Pons (tissue), 1 donor: ENCODE measurements around the gene CDH23.
A peak's percentile ranks its signal among the peaks of the same experiment; 100 is the strongest.

ENCODE experiments used
- DNase-seq: peaks from one replicate; pipeline ENCODE4 v3.0.0-alpha.2; 2016; ENCODE audit warnings: low spot score

CDH23 gene

GRCh38 chr10:71802235-71802634, 405.5 kb downstream of the CDH23 start:
- DNase-seq: no peak

DNA sequence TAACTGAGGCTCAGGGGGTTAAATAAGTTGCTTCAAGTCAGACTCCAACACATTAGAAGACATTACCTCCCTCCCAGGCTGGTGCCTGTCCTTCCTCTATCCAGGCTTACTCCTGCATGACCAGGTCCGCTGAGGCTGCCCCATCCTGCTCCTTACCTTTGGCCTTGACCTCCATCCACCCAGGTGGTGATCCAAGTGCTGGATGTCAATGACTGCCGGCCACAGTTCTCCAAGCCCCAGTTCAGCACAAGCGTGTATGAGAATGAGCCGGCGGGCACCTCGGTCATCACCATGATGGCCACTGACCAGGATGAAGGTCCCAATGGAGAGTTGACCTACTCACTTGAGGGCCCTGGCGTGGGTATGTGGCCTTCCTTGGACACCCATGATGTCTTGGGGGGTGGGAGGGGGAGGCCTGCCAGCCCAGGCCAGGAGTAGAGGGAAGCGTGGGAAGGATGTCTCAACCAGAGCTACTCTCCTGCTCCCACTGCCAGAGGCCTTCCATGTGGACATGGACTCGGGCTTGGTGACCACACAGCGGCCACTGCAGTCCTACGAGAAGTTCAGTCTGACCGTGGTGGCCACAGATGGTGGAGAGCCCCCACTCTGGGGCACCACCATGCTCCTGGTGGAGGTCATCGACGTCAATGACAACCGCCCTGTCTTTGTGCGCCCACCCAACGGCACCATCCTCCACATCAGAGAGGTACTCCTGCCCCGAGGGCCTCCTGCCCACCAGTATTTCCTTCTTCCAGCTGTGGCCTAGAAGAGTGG, 406.2 kb downstream of the CDH23 start:
- no peak for DNase-seq

GRCh38 chr10:71804077-71804476, 407.4 kb downstream of the CDH23 start:
- peak; percentile 91 for DNase-seq

- DNase-seq: no peak
These were observed 409.3 kb downstream of the CDH23 start for GRCh38 chr10:71805776-71806703.

DNA sequence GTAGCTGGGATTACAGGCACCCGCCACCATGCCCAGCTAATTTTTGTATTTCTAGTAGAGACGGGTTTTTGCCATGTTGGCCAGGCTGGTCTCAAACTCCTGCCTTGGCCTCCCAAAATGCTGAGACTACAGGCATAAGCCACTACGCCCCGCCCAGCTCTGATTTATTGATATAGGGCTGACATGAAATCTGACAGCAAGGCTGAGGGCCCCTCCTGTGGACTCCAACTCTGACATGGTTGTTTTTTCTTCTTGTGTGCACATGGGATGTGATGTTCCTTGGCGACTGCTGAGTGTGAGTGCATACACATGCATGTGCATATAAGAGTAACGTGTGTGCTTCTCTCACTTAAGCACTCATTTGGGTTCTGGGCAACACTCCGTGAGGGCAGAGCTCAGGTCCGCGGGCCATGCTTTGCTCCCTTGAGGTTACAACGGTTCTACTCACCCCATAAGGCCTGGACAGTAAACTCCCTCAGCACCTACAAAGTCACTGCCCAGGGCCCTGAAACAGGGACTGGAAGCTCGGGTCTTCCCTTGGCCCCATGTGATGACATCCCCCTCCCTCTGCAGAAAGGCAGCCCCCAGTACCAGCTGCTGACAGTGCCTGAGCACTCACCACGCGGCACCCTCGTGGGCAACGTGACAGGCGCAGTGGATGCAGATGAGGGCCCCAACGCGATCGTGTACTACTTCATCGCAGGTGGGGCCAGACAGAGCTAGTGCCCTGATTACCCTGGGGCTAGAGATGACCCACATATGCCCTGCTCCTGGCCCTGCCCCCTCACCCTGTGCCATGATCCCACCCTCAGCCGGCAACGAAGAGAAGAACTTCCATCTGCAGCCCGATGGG, 410.2 kb downstream of the CDH23 start:
- no peak for DNase-seq

- no peak for DNase-seq
These were observed 411.1 kb downstream of the CDH23 start for GRCh38 chr10:71807557-71808510.

DNA sequence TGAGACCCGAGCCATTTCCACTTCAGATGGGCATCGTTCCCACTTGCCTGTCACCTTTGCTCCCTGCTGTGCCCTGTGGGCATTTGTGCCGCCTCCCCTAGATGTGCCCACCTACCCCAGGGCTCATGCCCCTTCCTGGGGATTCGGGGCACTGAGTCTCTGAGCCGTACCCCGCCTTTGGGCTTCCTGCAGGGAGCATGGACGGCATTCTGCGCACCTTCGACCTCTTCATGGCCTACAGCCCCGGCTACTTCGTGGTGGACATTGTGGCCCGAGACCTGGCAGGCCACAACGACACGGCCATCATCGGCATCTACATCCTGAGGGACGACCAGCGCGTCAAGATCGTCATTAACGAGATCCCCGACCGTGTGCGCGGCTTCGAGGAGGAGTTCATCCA, 412.9 kb downstream of the CDH23 start:
- no peak for DNase-seq

DNA sequence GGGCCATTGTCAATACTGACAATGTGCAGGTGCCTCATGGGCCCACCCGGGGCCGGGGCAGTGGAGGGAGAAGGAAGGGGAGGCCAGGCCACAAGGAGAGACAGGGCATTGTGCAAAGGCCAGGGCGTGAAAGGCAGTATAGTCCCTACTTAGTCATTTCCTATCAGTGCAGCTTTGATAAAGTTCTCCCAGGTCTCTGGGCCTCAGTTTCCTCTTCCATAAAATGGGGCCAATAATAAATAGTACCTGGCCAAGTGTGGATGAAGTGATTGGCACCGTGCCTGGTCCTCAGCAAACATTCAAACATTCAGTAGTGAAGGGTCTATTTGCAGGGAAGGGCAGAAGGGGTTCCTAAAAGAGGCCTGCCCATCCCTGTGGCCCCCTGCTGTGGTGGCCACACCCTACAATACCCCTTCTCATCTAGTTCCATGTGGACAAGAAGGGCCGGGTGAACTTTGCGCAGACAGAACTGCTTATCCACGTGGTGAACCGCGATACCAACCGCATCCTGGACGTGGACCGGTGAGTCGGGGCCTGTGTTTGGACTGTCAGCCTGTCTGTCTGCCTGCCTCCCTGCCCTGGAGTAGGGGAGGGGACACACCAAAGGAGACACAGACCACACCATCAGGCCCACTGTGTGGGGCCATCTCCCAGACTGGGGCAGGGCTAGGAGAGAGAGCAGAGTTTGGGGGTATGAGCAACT, 413.5 kb downstream of the CDH23 start:
- no peak for DNase-seq

- DNase-seq: no peak
These were observed 414.6 kb downstream of the CDH23 start for GRCh38 chr10:71811351-71811750.

- DNase-seq: peak; percentile 63
These were observed 415.5 kb downstream of the CDH23 start for GRCh38 chr10:71812016-71812912.

DNA sequence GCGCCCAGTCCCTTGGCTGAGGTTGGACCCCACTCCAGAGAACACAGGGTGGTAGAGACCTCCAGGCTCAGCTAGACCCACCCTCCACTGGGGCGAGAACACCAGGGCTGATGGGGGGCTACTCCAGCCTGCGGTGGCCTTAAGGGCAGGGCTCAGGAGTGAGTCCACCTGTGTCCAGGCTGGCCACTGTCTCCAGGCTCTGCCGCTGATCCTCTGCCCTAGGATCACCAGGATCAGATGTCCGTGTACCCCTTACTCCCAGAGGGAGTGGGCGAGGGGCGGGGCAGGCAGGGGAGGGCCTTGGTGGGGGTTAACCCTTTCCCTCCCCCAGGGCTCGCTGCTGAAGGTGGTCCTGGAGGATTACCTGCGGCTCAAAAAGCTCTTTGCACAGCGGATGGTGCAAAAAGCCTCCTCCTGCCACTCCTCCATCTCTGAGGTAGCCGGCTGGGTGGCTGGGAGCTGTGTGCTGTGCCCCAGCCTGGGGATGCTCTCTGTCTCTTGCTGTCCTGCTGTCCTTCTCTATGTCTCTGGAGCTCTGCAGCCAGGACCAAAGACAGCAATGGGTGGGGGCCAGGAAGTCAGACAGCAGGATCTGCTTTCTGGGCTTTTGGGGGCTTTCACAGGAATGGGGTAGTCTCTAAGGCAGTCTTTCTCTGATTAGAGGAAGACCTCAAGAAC, 416.3 kb downstream of the CDH23 start:
- DNase-seq: no peak

DNA sequence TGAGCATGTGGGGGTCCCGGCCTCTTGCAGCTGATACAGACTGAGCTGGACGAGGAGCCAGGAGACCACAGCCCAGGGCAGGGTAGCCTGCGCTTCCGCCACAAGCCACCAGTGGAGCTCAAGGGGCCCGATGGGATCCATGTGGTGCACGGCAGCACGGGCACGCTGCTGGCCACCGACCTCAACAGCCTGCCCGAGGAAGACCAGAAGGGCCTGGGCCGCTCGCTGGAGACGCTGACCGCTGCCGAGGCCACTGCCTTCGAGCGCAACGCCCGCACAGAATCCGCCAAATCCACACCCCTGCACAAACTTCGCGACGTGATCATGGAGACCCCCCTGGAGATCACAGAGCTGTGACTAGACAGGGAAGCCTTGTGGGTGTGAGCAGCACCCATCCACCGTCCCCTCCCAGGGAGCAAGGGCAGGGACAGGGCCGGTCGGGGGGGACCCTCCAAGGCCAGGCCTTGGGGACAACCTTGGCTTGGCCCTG, 418.2 kb downstream of the CDH23 start:
- DNase-seq: no peak

GRCh38 chr10:71815515-71816130, 418.9 kb downstream of the CDH23 start:
- DNase-seq: no peak

DNA sequence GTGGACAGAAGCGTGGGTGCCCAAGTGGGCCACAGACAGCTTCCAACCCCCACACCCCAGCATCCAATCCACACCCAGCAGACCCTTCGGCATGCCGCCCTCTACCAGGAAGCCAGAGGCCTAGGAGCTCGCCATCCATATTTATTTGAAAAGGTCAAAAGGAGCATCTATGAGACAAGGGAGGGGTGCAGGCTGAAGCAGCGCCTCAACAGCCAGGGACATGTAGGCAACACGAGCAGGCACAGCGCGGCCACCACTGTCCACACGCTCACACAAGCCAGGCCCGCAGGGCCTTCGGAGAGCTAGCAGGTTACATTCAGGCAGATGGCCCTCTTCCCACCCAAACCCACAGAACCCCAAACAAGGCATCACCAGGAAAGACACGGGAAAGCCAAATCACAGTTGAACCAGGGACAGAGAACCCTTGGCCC, 419.7 kb downstream of the CDH23 start:
- no peak for DNase-seq

- peak; percentile 48 for DNase-seq
These were observed 420.4 kb downstream of the CDH23 start for GRCh38 chr10:71816936-71817618.

DNA sequence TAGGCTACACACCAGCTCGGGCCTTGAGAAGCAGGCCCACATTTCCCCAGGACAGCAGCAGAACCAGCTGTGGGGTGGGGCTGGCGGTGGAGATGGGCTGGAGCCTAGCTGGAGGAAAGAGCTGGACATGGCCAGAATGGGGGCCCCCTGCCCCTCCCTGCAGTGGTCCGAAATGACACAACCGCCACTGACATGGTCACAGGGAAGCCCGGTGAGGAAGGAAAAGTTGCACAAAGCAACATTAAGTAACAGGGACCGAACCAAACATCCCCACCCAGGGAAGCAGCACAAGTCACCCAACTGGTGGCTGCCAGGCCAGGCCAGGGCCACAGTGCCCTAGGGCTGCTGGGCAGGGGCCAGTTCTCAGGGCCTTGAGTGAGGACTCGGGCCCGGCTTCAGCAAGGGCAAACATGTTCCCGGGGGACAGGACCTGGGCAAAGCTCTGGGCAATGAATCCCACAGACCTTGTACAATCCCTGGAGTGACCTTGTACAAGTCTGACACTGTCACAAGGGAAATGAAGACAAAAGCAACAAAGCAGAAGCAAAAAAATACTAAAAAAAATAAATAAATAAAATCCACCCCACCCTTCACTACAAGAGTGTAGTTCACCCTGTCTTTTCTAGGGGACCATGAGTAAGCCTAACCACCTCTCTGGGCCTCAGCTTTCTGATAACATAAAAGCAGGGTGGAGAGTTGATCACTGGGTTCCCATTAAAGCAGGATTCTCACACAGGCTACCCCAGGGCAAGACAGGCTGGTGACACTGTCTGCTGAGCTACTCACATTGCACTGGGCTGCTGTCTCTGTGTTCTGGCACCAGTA, 421.3 kb downstream of the CDH23 start:
- DNase-seq: no peak
